ENCODE results near the gene SNX13. TPM values are rescaled to one million over a fixed set of nuclear protein-coding genes. Genes with fewer than 3 reads are reported as not detected.
"Not testable (repeated sequence)": the region's sequence is repeated elsewhere in the genome, so short reads cannot be mapped to it uniquely, and the experiment has no call there.

The SNX13 gene
- total RNA-seq, 4 donors from 2014 or later = 15.9 to 39.9 (median 35.1) TPM

DNA sequence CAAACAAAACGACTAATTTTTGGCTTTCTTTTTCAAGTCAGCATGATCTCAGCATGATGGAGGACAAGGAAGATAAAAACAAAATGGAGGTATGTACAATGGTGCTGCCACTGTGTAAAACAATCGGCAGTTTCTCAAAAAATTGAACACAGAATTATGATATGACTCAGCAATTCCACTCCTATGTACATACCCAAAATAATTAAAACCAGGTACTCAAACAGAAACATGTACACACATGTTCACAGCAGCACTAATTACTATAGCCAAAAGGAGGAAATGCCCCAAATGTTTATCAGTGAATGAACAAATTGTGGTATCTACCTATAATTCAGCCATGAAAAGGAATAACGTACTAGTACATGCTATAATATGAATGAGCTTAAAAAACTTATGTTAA lies 29.9 kb downstream of the SNX13 start:
- Histone ChIP-seq H3K27ac (no peak overlapping the region), H3K9me3 (no peaks in the 10 kb centered on the region), H3K27me3 (no peaks in the 10 kb centered on the region), H3K36me3 (no peaks in the 10 kb centered on the region), H3K4me3 (no peak overlapping the region), H3K4me1 (peaks cover 0 to 5% (median 0%) of the 10 kb centered on the region in 3 donors)
- no peak for TF ChIP-seq POLR2A (IDR thresholded peaks at IDR 0.05)
- TF ChIP-seq, protein P1, sequence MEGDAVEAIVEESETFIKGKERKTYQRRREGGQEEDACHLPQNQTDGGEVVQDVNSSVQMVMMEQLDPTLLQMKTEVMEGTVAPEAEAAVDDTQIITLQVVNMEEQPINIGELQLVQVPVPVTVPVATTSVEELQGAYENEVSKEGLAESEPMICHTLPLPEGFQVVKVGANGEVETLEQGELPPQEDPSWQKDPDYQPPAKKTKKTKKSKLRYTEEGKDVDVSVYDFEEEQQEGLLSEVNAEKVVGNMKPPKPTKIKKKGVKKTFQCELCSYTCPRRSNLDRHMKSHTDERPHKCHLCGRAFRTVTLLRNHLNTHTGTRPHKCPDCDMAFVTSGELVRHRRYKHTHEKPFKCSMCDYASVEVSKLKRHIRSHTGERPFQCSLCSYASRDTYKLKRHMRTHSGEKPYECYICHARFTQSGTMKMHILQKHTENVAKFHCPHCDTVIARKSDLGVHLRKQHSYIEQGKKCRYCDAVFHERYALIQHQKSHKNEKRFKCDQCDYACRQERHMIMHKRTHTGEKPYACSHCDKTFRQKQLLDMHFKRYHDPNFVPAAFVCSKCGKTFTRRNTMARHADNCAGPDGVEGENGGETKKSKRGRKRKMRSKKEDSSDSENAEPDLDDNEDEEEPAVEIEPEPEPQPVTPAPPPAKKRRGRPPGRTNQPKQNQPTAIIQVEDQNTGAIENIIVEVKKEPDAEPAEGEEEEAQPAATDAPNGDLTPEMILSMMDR (IDR thresholded peaks at IDR 0.05) = no peak
- WGBS, 2 donors = 76 to 77% methylated on average over 3 of the region's 3 CpGs
- no peak for DNase-seq
- intact Hi-C loops (cut with DNase I) = no loop called here

DNA sequence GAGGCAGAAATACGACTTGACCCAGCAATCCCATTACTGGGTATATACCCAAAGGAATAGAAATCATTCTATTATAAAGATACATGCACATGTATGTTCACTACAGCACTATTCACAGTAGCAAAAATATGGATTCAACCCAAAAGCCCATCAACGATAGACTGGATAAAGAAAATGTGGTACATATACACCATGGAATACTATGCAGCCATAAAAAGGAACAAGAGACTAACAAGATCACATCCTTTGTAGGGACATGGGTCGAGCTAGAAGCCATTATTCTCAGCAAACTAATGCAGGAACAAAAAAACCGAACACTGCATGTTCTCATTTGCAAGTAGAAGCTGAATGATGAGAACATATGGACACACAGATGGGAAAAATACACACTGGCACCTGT lies 31.0 kb downstream of the SNX13 start:
- WGBS, 2 donors = 95 to 99% methylated on average over 4 of the region's 4 CpGs
- H3K36me3 ChIP-seq; H3K27ac ChIP-seq; H3K4me1 ChIP-seq; H3K27me3 ChIP-seq; H3K4me3 ChIP-seq; DNase-seq; intact Hi-C loops (cut with DNase I); H3K9me3 ChIP-seq: not testable (repeated sequence)

DNA sequence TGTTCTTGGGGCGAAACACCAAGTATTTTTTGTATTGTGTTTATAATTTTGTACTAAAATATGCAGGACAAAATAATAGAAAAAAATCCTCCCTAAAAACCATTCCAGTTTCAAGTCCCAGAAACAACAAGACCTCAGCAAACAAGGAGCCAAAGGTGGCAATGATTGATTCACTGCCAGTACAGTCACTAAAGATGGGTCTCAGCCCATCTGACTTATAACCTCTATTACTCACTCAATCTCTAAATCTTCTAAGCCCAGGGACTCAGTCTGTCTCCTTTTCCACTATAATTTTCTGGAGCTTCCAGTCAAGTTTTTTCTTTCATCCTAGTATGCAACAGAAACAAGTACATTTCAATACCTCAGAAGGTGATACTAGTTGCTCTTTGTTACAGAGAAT lies 33.3 kb downstream of the SNX13 start:
- TF ChIP-seq, protein P1 (IDR thresholded peaks at IDR 0.05) = no peak
- TF ChIP-seq POLR2A (IDR thresholded peaks at IDR 0.05) = no peak
- no peaks in the 10 kb centered on the region for H3K27me3 ChIP-seq
- intact Hi-C loops (cut with DNase I) = no loop called here
- H3K9me3 ChIP-seq = no peaks in the 10 kb centered on the region
- H3K27ac ChIP-seq = no peak overlapping the region
- H3K4me3 ChIP-seq = no peak overlapping the region
- H3K4me1 ChIP-seq = no peaks in the 10 kb centered on the region
- 94 to 95% methylated on average over 1 of the region's 1 CpG for WGBS, 2 donors
- no peak for DNase-seq
- H3K36me3 ChIP-seq = no peaks in the 10 kb centered on the region

DNA sequence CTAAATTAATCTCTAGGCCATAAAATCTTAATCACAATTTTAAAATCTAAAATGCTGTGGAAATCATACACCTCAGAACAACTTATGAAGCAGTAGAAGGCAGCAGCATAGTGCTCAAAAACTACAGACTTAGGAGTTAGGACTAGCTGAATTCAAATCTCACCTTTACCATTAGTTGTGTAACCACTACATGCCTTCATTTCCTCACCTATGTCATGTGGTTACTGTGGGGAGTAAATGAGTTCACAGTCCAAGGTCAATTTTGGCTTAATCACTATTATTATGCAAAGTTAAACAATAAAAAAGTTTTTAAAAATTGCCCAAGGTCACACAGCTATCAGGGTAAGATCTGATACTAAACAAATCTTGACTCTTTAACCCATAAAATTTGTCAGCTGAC lies 37.0 kb downstream of the SNX13 start:
- Histone ChIP-seq H3K27me3 (no peaks in the 10 kb centered on the region), H3K4me1 (no peaks in the 10 kb centered on the region), H3K9me3 (no peaks in the 10 kb centered on the region), H3K4me3 (no peak overlapping the region), H3K27ac (no peak overlapping the region), H3K36me3 (no peaks in the 10 kb centered on the region)
- no peak for DNase-seq
- intact Hi-C loops (cut with DNase I) = no loop called here
- TF ChIP-seq POLR2A (IDR thresholded peaks at IDR 0.05) = no peak
- TF ChIP-seq, protein P1 (IDR thresholded peaks at IDR 0.05) = no peak

DNA sequence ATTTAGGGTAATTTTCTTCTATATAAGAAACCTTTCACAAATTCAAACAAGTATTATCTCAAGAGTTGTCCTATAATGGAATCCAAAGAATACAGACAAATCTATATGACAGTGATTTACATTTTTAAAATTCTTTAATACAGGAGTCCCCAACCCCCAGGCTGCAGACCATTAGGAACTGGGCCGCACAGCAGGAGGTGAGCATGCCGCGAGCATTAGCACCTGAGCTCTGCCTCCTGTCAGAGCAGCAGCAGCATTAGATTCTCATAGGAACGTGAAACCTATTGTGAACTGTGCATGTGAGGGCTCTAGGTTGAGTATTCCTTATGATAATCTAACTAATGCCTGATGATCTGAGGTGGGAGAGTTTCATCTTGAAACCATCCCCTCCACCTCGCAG lies 37.7 kb downstream of the SNX13 start:
- intact Hi-C loops (cut with DNase I) = no loop called here
- no peak overlapping the region for H3K4me3 ChIP-seq
- no peaks in the 10 kb centered on the region for H3K4me1 ChIP-seq
- no peak overlapping the region for H3K27ac ChIP-seq
- WGBS, 2 donors = 93 to 100% methylated on average over 3 to 5 of the region's 5 CpGs
- H3K36me3 ChIP-seq = no peaks in the 10 kb centered on the region
- no peaks in the 10 kb centered on the region for H3K9me3 ChIP-seq
- no peak for TF ChIP-seq POLR2A (IDR thresholded peaks at IDR 0.05)
- TF ChIP-seq, protein P1 (IDR thresholded peaks at IDR 0.05) = no peak
- H3K27me3 ChIP-seq = no peaks in the 10 kb centered on the region
- no peak for DNase-seq

DNA sequence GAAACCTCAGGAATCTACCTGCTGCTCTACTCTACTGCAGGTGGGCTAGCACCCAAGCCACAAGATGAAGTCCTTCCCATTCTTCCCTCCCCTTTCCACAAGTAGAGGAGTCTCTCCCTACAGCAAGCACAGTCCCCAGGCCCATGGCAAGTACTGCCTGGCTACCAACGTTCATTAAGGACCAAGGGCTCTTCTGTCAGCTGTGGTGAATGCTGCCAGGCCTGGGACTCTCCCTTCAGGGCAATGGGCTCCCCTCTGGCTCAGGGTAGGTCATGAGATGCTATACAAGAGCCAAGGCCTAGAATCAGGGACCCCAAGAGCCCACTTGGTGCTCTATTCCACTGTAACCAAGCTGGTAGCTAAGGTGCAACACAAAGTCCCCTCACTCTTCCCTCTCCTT lies 39.8 kb downstream of the SNX13 start:
- no peaks in the 10 kb centered on the region for H3K4me1 ChIP-seq
- intact Hi-C loops (cut with DNase I) = no loop called here
- peaks cover 0 to 9% (median 0%) of the 10 kb centered on the region in 3 donors for H3K36me3 ChIP-seq
- 100% methylated on average over 1 of the region's 1 CpG; no CpG with 5 or more reads in 1 of the 2 donors for WGBS, 2 donors
- no peaks in the 10 kb centered on the region for H3K9me3 ChIP-seq
- no peak for DNase-seq
- TF ChIP-seq, protein P1 (IDR thresholded peaks at IDR 0.05) = no peak
- no peak for TF ChIP-seq POLR2A (IDR thresholded peaks at IDR 0.05)
- no peaks in the 10 kb centered on the region for H3K27me3 ChIP-seq
- no peak overlapping the region for H3K4me3 ChIP-seq
- no peak overlapping the region for H3K27ac ChIP-seq

All from esophagus squamous epithelium (tissue), 5 donors.